GM18858 (cell line): Measurements from ENCODE around the gene TP53I11.

Source experiments
- ATAC-seq: cut with Tn5 transposase; IDR thresholded peaks from one replicate; pipeline ENCODE4 v1.9.1; 2021; ENCODE audit not compliant: unreplicated experiment

Gene TP53I11

GRCh38 chr11:44941259-44942021, 9.2 kb downstream of the TP53I11 start:
- ATAC-seq = no peak

- no peak for ATAC-seq
Observed at GRCh38 chr11:44940835-44941234, 9.8 kb downstream of the TP53I11 start.

GRCh38 chr11:44940404-44940803, 10.3 kb downstream of the TP53I11 start:
- no peak for ATAC-seq

- no peak for ATAC-seq
Observed at GRCh38 chr11:44939673-44940395, 10.8 kb downstream of the TP53I11 start.

GRCh38 chr11:44938066-44938691, 12.5 kb downstream of the TP53I11 start:
- ATAC-seq = no peak

- ATAC-seq = no peak
Observed at GRCh38 chr11:44936951-44937543, 13.6 kb downstream of the TP53I11 start.

GRCh38 chr11:44936525-44936924, 14.2 kb downstream of the TP53I11 start:
- no peak for ATAC-seq

- ATAC-seq = no peak
Observed at GRCh38 chr11:44934735-44935250, 15.9 kb downstream of the TP53I11 start.

GRCh38 chr11:44934110-44934509, 16.6 kb downstream of the TP53I11 start:
- ATAC-seq = no peak

- no peak for ATAC-seq
Observed at GRCh38 chr11:44931466-44931865, 19.2 kb downstream of the TP53I11 start.

GRCh38 chr11:44930588-44931302, 19.9 kb downstream of the TP53I11 start:
- ATAC-seq = no peak

GRCh38 chr11:44928816-44929215, 21.9 kb downstream of the TP53I11 start:
- no peak for ATAC-seq

GRCh38 chr11:44928144-44928543, 22.5 kb downstream of the TP53I11 start:
- no peak for ATAC-seq

GRCh38 chr11:44927174-44927661, 23.5 kb downstream of the TP53I11 start:
- no peak for ATAC-seq

GRCh38 chr11:44926036-44926435, 24.6 kb downstream of the TP53I11 start:
- ATAC-seq = no peak

GRCh38 chr11:44923806-44924205, 26.9 kb downstream of the TP53I11 start:
- ATAC-seq = no peak

GRCh38 chr11:44923115-44923514, 27.6 kb downstream of the TP53I11 start:
- no peak for ATAC-seq

- no peak for ATAC-seq
Observed at GRCh38 chr11:44920451-44920850, 30.2 kb downstream of the TP53I11 start.

- no peak for ATAC-seq
Observed at GRCh38 chr11:44917741-44918140, 32.9 kb downstream of the TP53I11 start.

GRCh38 chr11:44916801-44917385, 33.8 kb downstream of the TP53I11 start:
- ATAC-seq = no peak
